H54 (cell line): ENCODE data around the gene RHOB.

Experiments
- DNase-seq: peaks from one replicate; pipeline ENCODE4 v3.0.0; 2011; ENCODE audit warnings: low spot score, mixed read lengths; ENCODE audit not compliant: insufficient read length
- FAIRE-seq: peaks from 3 replicates; lab custom pipeline; 2011; peaks lifted over from hg19 to GRCh38; lab: Jason Lieb, UNC
- POLR2A ChIP-seq: IDR thresholded peaks from 2 replicates; pipeline ENCODE4 v1.6.1; 2011; ENCODE audit warnings: low read depth, mild to moderate bottlenecking, low read length

Gene RHOB

GRCh38 chr2:20438334-20439192 is 8.3 kb upstream of the RHOB start:
- FAIRE-seq: no peak
- DNase-seq: no peak
- no peak for TF ChIP-seq POLR2A

GRCh38 chr2:20439193-20439475 is 7.7 kb upstream of the RHOB start:
- TF ChIP-seq POLR2A: no peak
- DNase-seq (no peak), FAIRE-seq (no peak)

- FAIRE-seq (no peak), DNase-seq (no peak)
- no peak for TF ChIP-seq POLR2A
Observed at GRCh38 chr2:20439503-20439902, 7.4 kb upstream of the RHOB start.

- DNase-seq (no peak), FAIRE-seq (no peak)
- TF ChIP-seq POLR2A: no peak
Observed at GRCh38 chr2:20440001-20440560, 6.8 kb upstream of the RHOB start.

GRCh38 chr2:20443276-20443920 is 3.5 kb upstream of the RHOB start:
- no peak for TF ChIP-seq POLR2A
- FAIRE-seq: no peak
- DNase-seq: no peak

GRCh38 chr2:20444101-20444992 is 2.5 kb upstream of the RHOB start:
- no peak for TF ChIP-seq POLR2A
- FAIRE-seq (no peak), DNase-seq (no peak)

- FAIRE-seq (no peak), DNase-seq (no peak)
- TF ChIP-seq POLR2A: no peak
Observed at GRCh38 chr2:20444993-20445910, 1.6 kb upstream of the RHOB start.

- DNase-seq (no peak), FAIRE-seq (no peak)
- no peak for TF ChIP-seq POLR2A
Observed at GRCh38 chr2:20446255-20446916, 488 bp upstream of the RHOB start.

GRCh38 chr2:20447437-20448245 is 767 bp downstream of the RHOB start:
- no peak for TF ChIP-seq POLR2A
- no peak for FAIRE-seq
- no peak for DNase-seq

GRCh38 chr2:20448246-20448976 is 1.5 kb downstream of the RHOB start:
- FAIRE-seq: no peak
- no peak for TF ChIP-seq POLR2A
- no peak for DNase-seq

- DNase-seq (no peak), FAIRE-seq (no peak)
- no peak for TF ChIP-seq POLR2A
Observed at GRCh38 chr2:20448977-20449306, 2.1 kb downstream of the RHOB start.
